CD4-positive, alpha-beta T cell (primary cell): ENCODE results near the gene TBL2. TPM values are rescaled to one million over a fixed set of nuclear protein-coding genes. Genes with fewer than 3 reads are reported as not detected.

Experiments
- ATAC-seq: fragments of 200-7000 bp; cut with Tn5 transposase; one replicate; pipeline ENCODE4 v1.10.0; 2022; ENCODE audit warnings: mild to moderate bottlenecking; ENCODE audit not compliant: poor library complexity
- CTCF ChIA-PET: fragments of 350-600 bp; sonication (Branson Sonifier 250); formaldehyde crosslinking; loops from one replicate; lab custom pipeline; 2021; ENCODE audit warnings: antibody characterized with exemption, inconsistent platforms; lab: Charles Lee
- POLR2A ChIA-PET: fragments of 350-600 bp; sonication (Branson Sonifier 250); formaldehyde crosslinking; loops from one replicate; lab custom pipeline; 2021; ENCODE audit warnings: antibody characterized with exemption, inconsistent platforms; lab: Charles Lee
- DNase-seq, 14 experiments: peaks; one replicate each; pipeline ENCODE4 v3.0.0-alpha.2; 2013 to 2020; ENCODE audit warnings: mixed read lengths in 2 of 14
- H3K27ac ChIP-seq, 2 donors: one replicate each; pipeline versions ENCODE4 v1.5.1 to v1.7.0; 2013; ENCODE audit warnings: low read length in 2 of 2, low read depth in 1 of 2, mild to moderate bottlenecking in 1 of 2
- H3K27me3 ChIP-seq, 2 experiments: 1 replicate in 1 of 2; 2 replicates in 1 of 2; pipeline versions ENCODE4 v1.6.1 to v1.7.0; 2013; ENCODE audit warnings: low read length in 2 of 2, control low read depth in 1 of 2, mild to moderate bottlenecking in 1 of 2, moderate library complexity in 1 of 2; ENCODE audit not compliant: insufficient read depth in 2 of 2, control insufficient read depth in 1 of 2
- H3K36me3 ChIP-seq: one replicate; pipeline ENCODE4 v1.6.1; 2013; ENCODE audit warnings: low read length, control low read depth; ENCODE audit not compliant: insufficient read depth
- H3K4me1 ChIP-seq: one replicate; pipeline ENCODE4 v1.6.1; 2013; ENCODE audit warnings: low read length, control low read depth; ENCODE audit not compliant: insufficient read depth
- H3K4me3 ChIP-seq: one replicate; pipeline ENCODE4 v1.5.1; 2013; ENCODE audit warnings: mild to moderate bottlenecking, low read length, moderate library complexity
- H3K9me3 ChIP-seq, 2 experiments: 1 replicate in 1 of 2; 2 replicates in 1 of 2; pipeline versions ENCODE4 v1.6.1 to v1.7.0; 2013; ENCODE audit warnings: low read length in 2 of 2, mild to moderate bottlenecking in 2 of 2, control low read depth in 1 of 2, moderate library complexity in 1 of 2; ENCODE audit not compliant: control insufficient read depth in 1 of 2, insufficient read depth in 1 of 2
- H3K27ac Mint-ChIP-seq: one replicate; pipeline ENCODE4 v1.8.0; 2020; ENCODE audit warnings: mixed read lengths
- H3K27me3 Mint-ChIP-seq: one replicate; pipeline ENCODE4 v1.8.0; 2021; ENCODE audit warnings: mixed read lengths
- H3K36me3 Mint-ChIP-seq: one replicate; pipeline ENCODE4 v1.8.0; 2021; ENCODE audit warnings: low read depth, mixed read lengths
- H3K4me1 Mint-ChIP-seq: one replicate; pipeline ENCODE4 v1.8.0; 2021; ENCODE audit warnings: low read depth, mixed read lengths
- H3K4me3 Mint-ChIP-seq: one replicate; pipeline ENCODE4 v1.8.0; 2020; ENCODE audit warnings: mild to moderate bottlenecking, mixed read lengths
- H3K9me3 Mint-ChIP-seq: one replicate; pipeline ENCODE4 v1.8.0; 2020; ENCODE audit warnings: mixed read lengths
- CTCF ChIP-seq: fragments of 200-600 bp; IDR thresholded peaks from one replicate; pipeline ENCODE4 v1.8.0; 2022; ENCODE audit warnings: antibody characterized with exemption, mild to moderate bottlenecking
- intact Hi-C, 2 experiments: fragments of 100-400 bp; cut with DNase I in 1 of 2; cut with micrococcal nuclease in 1 of 2; formaldehyde crosslinking; loops; one replicate each; pipeline versions ENCODE4 v1.15.1 to v1.9.0; 2023 to 2025; cut with DNase I, micrococcal nuclease
- total RNA-seq, 174 experiments: library from RNA in 2 of 174; stranded (reverse) in 2 of 174; gene quantifications; one replicate each; pipeline ENCODE4 v1.2.3 and lab custom pipeline; 2021 to 2026

Gene TBL2
- total RNA-seq, 2 experiments from 2014 or later, result 25.2 to 27.2 TPM

GRCh38 chr7:73570977-73571376 lies 7.4 kb downstream of the TBL2 start:
- CTCF ChIA-PET, result no interaction called here
- Histone ChIP-seq H3K27ac (no peak overlapping the region), H3K36me3 (peaks cover 61% of the 10 kb centered on the region), H3K4me3 (no peak overlapping the region), H3K27me3 (no peaks in the 10 kb centered on the region), H3K4me1 (peaks cover 16% of the 10 kb centered on the region), H3K9me3 (no peaks in the 10 kb centered on the region)
- H3K9me3 Mint-ChIP-seq, result no peaks in the 10 kb centered on the region
- intact Hi-C loops, result no loop called here
- no peak overlapping the region for H3K27ac Mint-ChIP-seq
- POLR2A ChIA-PET, result no interaction called here
- no peak overlapping the region for H3K4me3 Mint-ChIP-seq
- no peaks in the 10 kb centered on the region for H3K27me3 Mint-ChIP-seq
- ATAC-seq, result no peak
- no peak for TF ChIP-seq CTCF
- H3K4me1 Mint-ChIP-seq, result peaks cover 26% of the 10 kb centered on the region
- H3K36me3 Mint-ChIP-seq, result peaks cover 65% of the 10 kb centered on the region
- DNase-seq, result no peak

- Histone ChIP-seq H3K27me3 (no peaks in the 10 kb centered on the region), H3K4me3 (no peak overlapping the region), H3K4me1 (peaks cover 16% of the 10 kb centered on the region), H3K36me3 (peaks cover 61% of the 10 kb centered on the region), H3K9me3 (no peaks in the 10 kb centered on the region), H3K27ac (no peak overlapping the region)
- Mint-ChIP-seq H3K9me3 (no peaks in the 10 kb centered on the region), H3K27ac (no peak overlapping the region), H3K27me3 (no peaks in the 10 kb centered on the region), H3K4me1 (peaks cover 31% of the 10 kb centered on the region), H3K36me3 (peaks cover 65% of the 10 kb centered on the region), H3K4me3 (no peak overlapping the region)
- DNase-seq, result no peak
- POLR2A ChIA-PET, result no interaction called here
- CTCF ChIA-PET, result no interaction called here
- TF ChIP-seq CTCF, result no peak
- intact Hi-C loops, result no loop called here
- no peak for ATAC-seq
These were observed 7.9 kb downstream of the TBL2 start for GRCh38 chr7:73570521-73570920.

DNA sequence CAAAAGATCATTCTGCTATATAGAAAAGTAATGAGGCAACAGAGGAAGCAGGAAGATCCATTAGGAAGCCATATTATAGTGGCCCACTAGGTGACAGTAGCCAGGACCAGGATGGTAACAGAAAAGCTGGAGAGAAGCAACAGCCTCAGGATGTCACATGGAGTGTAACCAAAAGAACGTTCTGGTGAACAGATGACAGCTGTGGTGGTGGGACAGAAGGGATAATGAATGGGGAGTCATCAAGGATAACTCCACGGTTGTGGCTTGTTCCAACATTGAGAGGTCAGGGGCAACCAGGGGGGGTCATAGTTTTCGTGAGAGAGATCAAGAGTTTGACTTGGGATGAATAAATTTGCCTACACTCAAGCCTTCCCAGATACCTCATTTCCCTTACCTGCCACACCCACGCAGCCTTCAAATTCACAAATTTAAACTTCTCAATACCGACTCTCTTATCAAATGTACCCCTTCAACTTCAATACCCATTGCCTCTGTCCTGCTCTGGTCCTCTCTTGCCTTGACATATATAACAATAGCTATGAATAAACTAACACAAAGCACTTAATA lies 9.3 kb downstream of the TBL2 start:
- ChIA-PET CTCF (no interaction called here), POLR2A (no interaction called here)
- Histone ChIP-seq H3K9me3 (no peaks in the 10 kb centered on the region), H3K4me3 (no peak overlapping the region), H3K36me3 (peaks cover 52% of the 10 kb centered on the region), H3K4me1 (peaks cover 20% of the 10 kb centered on the region), H3K27me3 (no peaks in the 10 kb centered on the region), H3K27ac (no peak overlapping the region)
- intact Hi-C loops, result no loop called here
- no peak for ATAC-seq
- H3K36me3 Mint-ChIP-seq, result peaks cover 55% of the 10 kb centered on the region
- H3K4me1 Mint-ChIP-seq, result peaks cover 34% of the 10 kb centered on the region
- no peak for TF ChIP-seq CTCF
- H3K9me3 Mint-ChIP-seq, result no peaks in the 10 kb centered on the region
- no peak overlapping the region for H3K4me3 Mint-ChIP-seq
- peak overlapping the region; percentile 37 for H3K27ac Mint-ChIP-seq
- no peaks in the 10 kb centered on the region for H3K27me3 Mint-ChIP-seq
- no peak for DNase-seq
